ENCODE data around the gene IMPDH1.

DNA sequence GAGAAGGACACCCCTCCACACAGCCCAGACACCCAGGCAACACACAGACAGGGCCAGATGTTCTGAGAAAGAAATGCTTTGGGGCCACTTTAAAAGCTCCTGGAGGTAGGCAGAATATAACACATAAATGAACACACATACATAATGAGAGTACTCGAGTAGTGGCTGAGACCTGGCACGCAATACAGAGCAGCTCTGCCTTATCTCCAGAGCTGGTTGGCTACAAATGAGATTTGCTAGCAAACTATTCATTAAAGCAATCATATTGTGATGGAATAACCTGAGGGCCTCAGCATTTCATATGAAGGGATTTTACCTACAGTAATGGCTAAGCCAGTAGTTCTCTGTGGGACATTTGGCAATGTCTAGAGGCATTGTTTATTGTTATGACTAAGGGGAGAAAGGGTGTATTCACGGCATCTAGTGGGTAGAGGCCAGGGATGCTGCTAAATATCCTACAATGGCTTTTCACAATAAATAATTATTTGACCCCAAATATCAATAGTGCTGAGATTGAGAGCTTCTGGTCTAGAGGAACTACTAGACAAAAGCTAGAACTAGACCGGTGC lies 5.5 kb upstream of the IMPDH1 start:
- TF ChIP-seq RAD21 (conservative IDR thresholded peaks at IDR 0.05) (no peak), POLR2AphosphoS5 (IDR thresholded peaks at IDR 0.05) (no peak), EP300 (conservative IDR thresholded peaks at IDR 0.05; ENCODE audit: poor library complexity, severe bottlenecking) (no peak), EZH2 (IDR thresholded peaks at IDR 0.05; ENCODE audit: borderline replicate concordance, insufficient read depth, low read length, poor library complexity, severe bottlenecking) (no peak), TAF1 (IDR thresholded peaks at IDR 0.05; ENCODE audit: low read depth) (no peak), SMC3 (conservative IDR thresholded peaks at IDR 0.05; ENCODE audit: poor library complexity) (no peak), MXI1 (conservative IDR thresholded peaks at IDR 0.05; ENCODE audit: poor library complexity, severe bottlenecking) (no peak)
- TF ChIP-seq, protein P1, sequence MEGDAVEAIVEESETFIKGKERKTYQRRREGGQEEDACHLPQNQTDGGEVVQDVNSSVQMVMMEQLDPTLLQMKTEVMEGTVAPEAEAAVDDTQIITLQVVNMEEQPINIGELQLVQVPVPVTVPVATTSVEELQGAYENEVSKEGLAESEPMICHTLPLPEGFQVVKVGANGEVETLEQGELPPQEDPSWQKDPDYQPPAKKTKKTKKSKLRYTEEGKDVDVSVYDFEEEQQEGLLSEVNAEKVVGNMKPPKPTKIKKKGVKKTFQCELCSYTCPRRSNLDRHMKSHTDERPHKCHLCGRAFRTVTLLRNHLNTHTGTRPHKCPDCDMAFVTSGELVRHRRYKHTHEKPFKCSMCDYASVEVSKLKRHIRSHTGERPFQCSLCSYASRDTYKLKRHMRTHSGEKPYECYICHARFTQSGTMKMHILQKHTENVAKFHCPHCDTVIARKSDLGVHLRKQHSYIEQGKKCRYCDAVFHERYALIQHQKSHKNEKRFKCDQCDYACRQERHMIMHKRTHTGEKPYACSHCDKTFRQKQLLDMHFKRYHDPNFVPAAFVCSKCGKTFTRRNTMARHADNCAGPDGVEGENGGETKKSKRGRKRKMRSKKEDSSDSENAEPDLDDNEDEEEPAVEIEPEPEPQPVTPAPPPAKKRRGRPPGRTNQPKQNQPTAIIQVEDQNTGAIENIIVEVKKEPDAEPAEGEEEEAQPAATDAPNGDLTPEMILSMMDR (IDR thresholded peaks at IDR 0.05; ENCODE audit: poor library complexity, severe bottlenecking) = no peak
- TF ChIP-seq, protein P2, sequence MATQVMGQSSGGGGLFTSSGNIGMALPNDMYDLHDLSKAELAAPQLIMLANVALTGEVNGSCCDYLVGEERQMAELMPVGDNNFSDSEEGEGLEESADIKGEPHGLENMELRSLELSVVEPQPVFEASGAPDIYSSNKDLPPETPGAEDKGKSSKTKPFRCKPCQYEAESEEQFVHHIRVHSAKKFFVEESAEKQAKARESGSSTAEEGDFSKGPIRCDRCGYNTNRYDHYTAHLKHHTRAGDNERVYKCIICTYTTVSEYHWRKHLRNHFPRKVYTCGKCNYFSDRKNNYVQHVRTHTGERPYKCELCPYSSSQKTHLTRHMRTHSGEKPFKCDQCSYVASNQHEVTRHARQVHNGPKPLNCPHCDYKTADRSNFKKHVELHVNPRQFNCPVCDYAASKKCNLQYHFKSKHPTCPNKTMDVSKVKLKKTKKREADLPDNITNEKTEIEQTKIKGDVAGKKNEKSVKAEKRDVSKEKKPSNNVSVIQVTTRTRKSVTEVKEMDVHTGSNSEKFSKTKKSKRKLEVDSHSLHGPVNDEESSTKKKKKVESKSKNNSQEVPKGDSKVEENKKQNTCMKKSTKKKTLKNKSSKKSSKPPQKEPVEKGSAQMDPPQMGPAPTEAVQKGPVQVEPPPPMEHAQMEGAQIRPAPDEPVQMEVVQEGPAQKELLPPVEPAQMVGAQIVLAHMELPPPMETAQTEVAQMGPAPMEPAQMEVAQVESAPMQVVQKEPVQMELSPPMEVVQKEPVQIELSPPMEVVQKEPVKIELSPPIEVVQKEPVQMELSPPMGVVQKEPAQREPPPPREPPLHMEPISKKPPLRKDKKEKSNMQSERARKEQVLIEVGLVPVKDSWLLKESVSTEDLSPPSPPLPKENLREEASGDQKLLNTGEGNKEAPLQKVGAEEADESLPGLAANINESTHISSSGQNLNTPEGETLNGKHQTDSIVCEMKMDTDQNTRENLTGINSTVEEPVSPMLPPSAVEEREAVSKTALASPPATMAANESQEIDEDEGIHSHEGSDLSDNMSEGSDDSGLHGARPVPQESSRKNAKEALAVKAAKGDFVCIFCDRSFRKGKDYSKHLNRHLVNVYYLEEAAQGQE (IDR thresholded peaks at IDR 0.05; ENCODE audit: borderline replicate concordance) = no peak
